Sigmoid colon (tissue), 7 donors: ENCODE results near the gene OLFM3. TPM values are rescaled to one million over a fixed set of nuclear protein-coding genes. Genes with fewer than 3 reads are reported as not detected.

Source experiments
- DNase-seq: peaks from one replicate; pipeline ENCODE4 v3.0.0-alpha.2; 2019
- H3K27ac ChIP-seq, 4 donors: fragments of 200-600 bp; sonication (generic); one replicate each; pipeline ENCODE4 v1.5.1; 2016 to 2019; ENCODE audit warnings: mild to moderate bottlenecking in 1 of 4
- H3K27me3 ChIP-seq, 3 donors: fragments of 200-600 bp; sonication (generic); one replicate each; pipeline ENCODE4 v1.5.1; 2019; ENCODE audit warnings: mild to moderate bottlenecking in 1 of 3
- H3K36me3 ChIP-seq, 4 donors: fragments of 200-600 bp; sonication (generic); one replicate each; pipeline ENCODE4 v1.5.1; 2016 to 2019
- H3K4me1 ChIP-seq, 4 donors: fragments of 200-600 bp; sonication (generic); one replicate each; pipeline ENCODE4 v1.5.1; 2017 to 2019
- H3K4me3 ChIP-seq, 4 donors: fragments of 200-600 bp; sonication (generic); one replicate each; pipeline ENCODE4 v1.5.1; 2017 to 2019; ENCODE audit warnings: mild to moderate bottlenecking in 2 of 4, moderate library complexity in 1 of 4
- H3K9me3 ChIP-seq, 4 donors: fragments of 200-600 bp in 3 of 4; sonication (generic) in 3 of 4; one replicate each; pipeline versions ENCODE4 v1.5.1 to v1.6.1; 2013 to 2019
- EP300 ChIP-seq, 4 donors: sonication (generic); formaldehyde crosslinking; IDR thresholded peaks; one replicate each; pipeline ENCODE4 v1.6.1; 2017; ENCODE audit warnings: antibody characterized with exemption in 4 of 4
- POLR2A ChIP-seq, 2 donors: fragments of 450-650 bp; IDR thresholded peaks; one replicate each; pipeline ENCODE4 v1.6.1; 2016; ENCODE audit warnings: antibody characterized with exemption in 2 of 2, mild to moderate bottlenecking in 2 of 2, moderate library complexity in 2 of 2
- POLR2AphosphoS5 ChIP-seq, 4 donors: sonication (generic); formaldehyde crosslinking; IDR thresholded peaks; one replicate each; pipeline ENCODE4 v1.6.1; 2017; ENCODE audit warnings: antibody characterized with exemption in 4 of 4
- WGBS, 2 donors: extraction: QIAGEN DNeasy Blood & Tissue Kit; methylation state at CpG; one replicate each; pipeline ENCODE4 v1.1.7; 2013; 5-methylcytosine and 5-hydroxymethylcytosine counted together
- intact Hi-C: fragments of 100-400 bp; cut with DNase I; formaldehyde crosslinking; loops from one replicate; pipeline ENCODE4 v1.15.1; 2023
- polyA plus RNA-seq, 3 donors: library from polyadenylated mRNA; stranded (reverse); fragments of 200-250 nt; gene quantifications; one replicate each; pipeline ENCODE4 v1.2.3, GENCODE V29; 2013
- total RNA-seq, 4 donors: library from RNA; depleted of rRNA; stranded (reverse); fragments of >200 nt; gene quantifications; one replicate each; pipeline ENCODE4 v1.1.0, GENCODE V29; 2016
- TF ChIP-seq, protein P1 (sequence below), 4 experiments: fragments of 450-650 bp in 3 of 4; fragments of 200-600 bp in 1 of 4; IDR thresholded peaks; one replicate each; pipeline ENCODE4 v1.5.1; 2016 to 2019; ENCODE audit warnings: antibody characterized with exemption in 4 of 4, mild to moderate bottlenecking in 3 of 4, moderate library complexity in 2 of 4
- donor health status: healthy with polysubstance abuse.
- donor health status: Bipolar disorder and iron deficiency.
- donor health status: healthy.

OLFM3 gene
- total and polyA plus RNA-seq, 7 donors, result 0.44 to 2.1 (median 1.1) TPM; not detected in 2

DNA sequence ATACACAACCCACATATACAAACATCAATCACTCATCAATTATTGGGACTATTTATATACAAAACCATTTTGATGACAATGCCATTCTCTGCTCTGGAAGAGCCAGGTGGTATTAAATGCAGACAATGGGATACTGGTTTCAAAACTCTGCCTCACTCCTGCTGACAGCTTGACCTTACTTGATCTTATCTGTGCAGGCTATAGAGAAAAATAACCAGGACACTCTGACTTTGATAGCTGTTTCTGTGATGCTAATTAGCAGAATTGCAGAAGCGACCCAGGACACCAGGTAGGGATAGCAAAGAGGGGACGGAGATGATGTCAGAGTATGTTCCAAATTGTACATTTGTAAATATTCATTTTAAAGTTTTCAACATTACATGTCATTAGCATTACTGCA lies 89.5 kb downstream of the OLFM3 start:
- no peaks in the 10 kb centered on the region for H3K9me3 ChIP-seq
- no peaks in the 10 kb centered on the region for H3K36me3 ChIP-seq
- H3K27me3 ChIP-seq, result no peaks in the 10 kb centered on the region
- TF ChIP-seq, protein P1, sequence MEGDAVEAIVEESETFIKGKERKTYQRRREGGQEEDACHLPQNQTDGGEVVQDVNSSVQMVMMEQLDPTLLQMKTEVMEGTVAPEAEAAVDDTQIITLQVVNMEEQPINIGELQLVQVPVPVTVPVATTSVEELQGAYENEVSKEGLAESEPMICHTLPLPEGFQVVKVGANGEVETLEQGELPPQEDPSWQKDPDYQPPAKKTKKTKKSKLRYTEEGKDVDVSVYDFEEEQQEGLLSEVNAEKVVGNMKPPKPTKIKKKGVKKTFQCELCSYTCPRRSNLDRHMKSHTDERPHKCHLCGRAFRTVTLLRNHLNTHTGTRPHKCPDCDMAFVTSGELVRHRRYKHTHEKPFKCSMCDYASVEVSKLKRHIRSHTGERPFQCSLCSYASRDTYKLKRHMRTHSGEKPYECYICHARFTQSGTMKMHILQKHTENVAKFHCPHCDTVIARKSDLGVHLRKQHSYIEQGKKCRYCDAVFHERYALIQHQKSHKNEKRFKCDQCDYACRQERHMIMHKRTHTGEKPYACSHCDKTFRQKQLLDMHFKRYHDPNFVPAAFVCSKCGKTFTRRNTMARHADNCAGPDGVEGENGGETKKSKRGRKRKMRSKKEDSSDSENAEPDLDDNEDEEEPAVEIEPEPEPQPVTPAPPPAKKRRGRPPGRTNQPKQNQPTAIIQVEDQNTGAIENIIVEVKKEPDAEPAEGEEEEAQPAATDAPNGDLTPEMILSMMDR (IDR thresholded peaks at IDR 0.05), result no peak
- TF ChIP-seq EP300 (IDR thresholded peaks at IDR 0.05) (no peak), POLR2A (IDR thresholded peaks at IDR 0.05) (no peak), POLR2AphosphoS5 (IDR thresholded peaks at IDR 0.05) (no peak)
- H3K27ac ChIP-seq, result no peak overlapping the region
- H3K4me1 ChIP-seq, result no peaks in the 10 kb centered on the region
- intact Hi-C loops, result no loop called here
- DNase-seq, result no peak
- H3K4me3 ChIP-seq, result no peak overlapping the region
- WGBS, 2 donors, result 56 to 86% methylated on average over 2 of the region's 2 CpGs

- no peaks in the 10 kb centered on the region for H3K36me3 ChIP-seq
- no peaks in the 10 kb centered on the region for H3K27me3 ChIP-seq
- WGBS, 2 donors, result 29 to 46% methylated on average over 2 of the region's 2 CpGs
- DNase-seq, result no peak
- H3K27ac ChIP-seq, result no peak overlapping the region
- no peak overlapping the region for H3K4me3 ChIP-seq
- intact Hi-C loops, result no loop called here
- TF ChIP-seq EP300 (IDR thresholded peaks at IDR 0.05) (no peak), POLR2AphosphoS5 (IDR thresholded peaks at IDR 0.05) (no peak)
- TF ChIP-seq, protein P1 (IDR thresholded peaks at IDR 0.05), result no peak
- H3K4me1 ChIP-seq, result no peaks in the 10 kb centered on the region
- no peaks in the 10 kb centered on the region for H3K9me3 ChIP-seq
These were observed 91.4 kb downstream of the OLFM3 start for GRCh38 chr1:101905283-101905835.

- TF ChIP-seq EP300 (IDR thresholded peaks at IDR 0.05) (no peak), POLR2A (IDR thresholded peaks at IDR 0.05) (no peak), POLR2AphosphoS5 (IDR thresholded peaks at IDR 0.05) (no peak)
- TF ChIP-seq, protein P1 (IDR thresholded peaks at IDR 0.05), result no peak
- Histone ChIP-seq H3K4me1 (no peaks in the 10 kb centered on the region), H3K9me3 (no peaks in the 10 kb centered on the region), H3K27ac (no peak overlapping the region), H3K4me3 (no peak overlapping the region), H3K27me3 (no peaks in the 10 kb centered on the region), H3K36me3 (no peaks in the 10 kb centered on the region)
- intact Hi-C loops, result no loop called here
- WGBS, 2 donors, result 89 to 95% methylated on average over 1 of the region's 1 CpG
- no peak for DNase-seq
These were observed 94.5 kb downstream of the OLFM3 start for GRCh38 chr1:101902199-101902598.

DNA sequence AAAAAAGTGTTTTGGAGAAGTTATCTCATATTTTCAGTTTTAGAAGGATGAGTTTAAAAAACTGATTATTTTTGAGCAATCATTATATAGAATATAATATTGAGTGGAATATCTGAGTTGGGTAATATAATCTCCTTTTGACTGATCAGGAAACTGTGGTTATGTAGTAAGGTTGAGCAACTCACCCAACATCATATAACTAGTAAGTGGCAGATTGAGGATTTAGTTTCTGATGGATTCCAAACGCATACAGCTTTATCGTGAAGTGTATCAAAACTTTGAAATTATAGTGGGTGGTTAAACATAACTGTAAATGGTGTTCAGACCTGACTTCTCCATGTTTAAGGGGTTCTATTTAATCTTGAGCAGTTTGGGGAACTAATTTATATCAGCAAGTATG lies 98.6 kb downstream of the OLFM3 start:
- intact Hi-C loops, result no loop called here
- 87 to 88% methylated on average over 2 of the region's 2 CpGs for WGBS, 2 donors
- H3K27ac ChIP-seq, result no peak overlapping the region
- H3K4me1 ChIP-seq, result no peaks in the 10 kb centered on the region
- no peaks in the 10 kb centered on the region for H3K9me3 ChIP-seq
- H3K4me3 ChIP-seq, result no peak overlapping the region
- TF ChIP-seq POLR2A (IDR thresholded peaks at IDR 0.05), result no peak
- no peak for TF ChIP-seq EP300 (IDR thresholded peaks at IDR 0.05)
- no peak for TF ChIP-seq POLR2AphosphoS5 (IDR thresholded peaks at IDR 0.05)
- TF ChIP-seq, protein P1 (IDR thresholded peaks at IDR 0.05), result no peak
- H3K36me3 ChIP-seq, result no peaks in the 10 kb centered on the region
- DNase-seq, result no peak
- no peaks in the 10 kb centered on the region for H3K27me3 ChIP-seq

DNA sequence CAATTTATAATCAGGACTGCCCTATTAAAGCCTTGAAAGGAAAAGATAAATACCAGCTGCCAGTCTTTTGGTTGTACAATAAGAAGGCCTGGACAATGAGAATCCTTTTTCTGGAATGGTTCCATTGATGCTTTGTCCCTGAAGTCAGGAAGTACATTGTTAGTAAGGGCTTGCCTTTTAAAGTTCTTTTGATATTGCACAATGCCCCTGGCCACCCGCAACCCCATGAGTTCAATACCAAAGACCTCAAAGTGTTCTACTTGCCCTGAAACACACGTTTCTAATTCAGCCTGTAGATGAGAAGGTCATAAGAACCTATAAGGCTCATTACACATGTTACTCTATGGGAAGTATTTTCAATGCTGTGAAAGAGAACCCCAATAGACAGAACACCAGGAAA lies 112.1 kb downstream of the OLFM3 start:
- DNase-seq, result no peak
- H3K4me3 ChIP-seq, result no peak overlapping the region
- TF ChIP-seq EP300 (IDR thresholded peaks at IDR 0.05) (no peak), POLR2AphosphoS5 (IDR thresholded peaks at IDR 0.05) (no peak), POLR2A (IDR thresholded peaks at IDR 0.05) (no peak)
- TF ChIP-seq, protein P1 (IDR thresholded peaks at IDR 0.05), result no peak
- no peaks in the 10 kb centered on the region for H3K36me3 ChIP-seq
- H3K4me1 ChIP-seq, result no peaks in the 10 kb centered on the region
- H3K27ac ChIP-seq, result no peak overlapping the region
- WGBS, 2 donors, result 70 to 74% methylated on average over 2 of the region's 2 CpGs
- H3K27me3 ChIP-seq, result no peaks in the 10 kb centered on the region
- H3K9me3 ChIP-seq, result no peaks in the 10 kb centered on the region
- intact Hi-C loops, result no loop called here
